ENCODE measurements around the gene NGFR.

NGFR gene

DNA sequence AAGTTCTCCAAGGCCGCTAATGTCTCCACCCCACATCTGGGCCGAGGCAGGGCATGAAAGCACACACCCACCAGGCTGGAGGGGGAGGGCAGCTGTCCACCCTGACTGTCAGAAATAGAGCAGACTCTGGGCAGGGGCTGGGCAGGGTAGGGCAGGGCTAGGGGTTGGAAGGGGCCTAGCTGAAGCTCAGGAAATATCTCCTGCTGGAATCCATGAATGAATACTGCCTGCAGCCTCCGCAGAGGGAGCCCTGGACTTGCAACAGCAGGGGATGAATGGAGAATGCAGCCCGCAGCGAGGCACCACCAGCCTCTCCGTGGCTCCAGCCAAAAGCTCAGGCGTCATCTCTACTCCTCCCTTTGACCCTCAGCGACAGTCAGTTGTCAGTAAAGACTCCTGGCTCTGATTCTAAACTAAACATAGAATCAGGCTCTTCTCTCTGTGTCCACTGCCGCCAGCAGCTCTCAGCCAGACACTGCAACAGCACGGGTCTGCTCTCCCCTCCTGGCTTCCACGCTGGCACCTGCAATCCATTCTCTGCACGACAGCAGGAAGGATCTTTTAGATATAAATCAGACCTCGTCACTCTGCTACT is 23.9 kb upstream of the NGFR start:
- peaks cover 46% of the 10 kb centered on the region for H3K27me3 ChIP-seq (replicated peaks)

GRCh38 chr17:49471769-49472168 is 23.3 kb upstream of the NGFR start:
- Histone ChIP-seq H3K27ac (no peak overlapping the region), H3K27me3 (replicated peaks) (peaks cover 48% of the 10 kb centered on the region)
- in situ Hi-C loops (cut with HindIII; ENCODE audit: low pct_ligation_motif_present, low sequenced_read_pairs): no loop called here

More for the DNA sequence above, 23.9 kb upstream of the NGFR start:
- no peaks in the 10 kb centered on the region for H3K36me3 ChIP-seq (replicated peaks)
- TF ChIP-seq CTCF (IDR thresholded peaks at IDR 0.05; ENCODE audit: low read depth, low read length, missing control alignments): no peak
- H3K27ac ChIP-seq: no peak overlapping the region
- no peak overlapping the region for H3K4me3 ChIP-seq (ENCODE audit: low read depth, low read length)
- in situ Hi-C loops (cut with HindIII; ENCODE audit: low pct_ligation_motif_present, low sequenced_read_pairs): no loop called here
- DNase-seq: no peak

DNA sequence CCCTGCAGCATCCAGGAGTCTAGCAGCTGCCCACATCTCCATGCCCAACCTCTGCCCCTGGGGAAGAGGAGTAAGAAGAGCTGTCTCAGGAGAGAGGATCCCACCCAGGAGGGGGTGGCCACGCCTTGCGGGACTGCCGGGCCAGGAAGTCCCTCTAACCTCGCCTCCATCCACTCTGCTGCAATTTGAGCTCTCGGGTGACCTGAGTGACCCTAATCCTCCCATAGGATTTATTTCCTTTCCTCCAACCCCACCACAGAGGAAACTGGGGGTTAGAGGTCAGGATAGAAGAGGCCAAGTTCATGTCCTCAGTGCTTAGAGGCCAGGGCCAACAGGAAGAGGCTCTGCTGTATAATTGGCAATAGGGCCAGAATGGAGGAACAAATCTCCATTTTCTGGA is 22.6 kb upstream of the NGFR start:
- Histone ChIP-seq H3K36me3 (replicated peaks) (no peaks in the 10 kb centered on the region), H3K4me3 (ENCODE audit: low read depth, low read length) (no peak overlapping the region), H3K27me3 (replicated peaks) (peaks cover 51% of the 10 kb centered on the region), H3K27ac (no peak overlapping the region)
- in situ Hi-C loops (cut with HindIII; ENCODE audit: low pct_ligation_motif_present, low sequenced_read_pairs): no loop called here
- DNase-seq: no peak
- TF ChIP-seq CTCF (IDR thresholded peaks at IDR 0.05; ENCODE audit: low read depth, low read length, missing control alignments): no peak

More at GRCh38 chr17:49471769-49472168, 23.3 kb upstream of the NGFR start:
- H3K4me3 ChIP-seq (ENCODE audit: low read depth, low read length): no peak overlapping the region
- TF ChIP-seq CTCF (IDR thresholded peaks at IDR 0.05; ENCODE audit: low read depth, low read length, missing control alignments): no peak
- no peaks in the 10 kb centered on the region for H3K36me3 ChIP-seq (replicated peaks)
- DNase-seq: no peak

DNA sequence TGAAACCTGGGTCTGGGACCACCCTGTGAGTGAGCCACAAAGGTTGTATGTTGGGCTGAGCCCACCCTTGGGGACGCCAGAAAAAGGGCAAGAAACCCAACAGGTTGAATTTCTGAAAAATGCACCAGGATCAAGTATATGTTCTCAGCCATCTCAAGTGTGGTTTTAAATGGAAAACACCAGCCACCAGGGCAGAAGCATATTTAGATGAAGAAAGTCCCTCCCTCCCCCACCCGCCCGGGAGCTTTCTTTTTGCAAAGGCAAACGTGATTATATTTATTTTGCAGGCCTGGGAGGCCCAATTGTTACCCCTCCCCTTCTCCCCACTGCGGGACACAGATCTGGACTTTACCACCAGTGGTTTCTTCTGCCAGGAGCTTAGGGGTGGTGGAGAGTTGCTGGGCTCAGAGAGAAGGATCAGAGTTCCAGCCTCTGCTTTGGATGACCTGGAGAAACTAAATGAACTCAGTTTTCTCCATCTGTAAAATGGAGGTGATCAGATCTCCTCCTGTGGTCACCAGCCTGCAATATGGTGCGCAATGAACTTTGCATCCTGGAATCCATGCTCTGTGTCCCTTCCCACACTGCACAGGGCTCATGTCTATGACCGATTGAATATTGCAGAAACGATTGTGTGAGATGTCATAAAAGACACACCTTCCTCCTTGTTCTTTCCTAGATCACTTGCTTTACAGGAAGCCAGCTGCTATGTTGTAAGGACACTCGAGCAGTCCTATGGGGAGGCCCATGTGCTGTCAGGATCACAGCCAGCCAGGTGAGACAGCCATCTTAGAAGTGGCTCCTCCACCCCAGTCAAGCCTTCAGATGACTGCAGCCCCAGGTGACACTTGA is 21.0 kb upstream of the NGFR start:
- TF ChIP-seq CTCF (IDR thresholded peaks at IDR 0.05; ENCODE audit: low read depth, low read length, missing control alignments): no peak
- no peak overlapping the region for H3K27ac ChIP-seq
- peaks cover 45% of the 10 kb centered on the region for H3K27me3 ChIP-seq (replicated peaks)
- no peaks in the 10 kb centered on the region for H3K36me3 ChIP-seq (replicated peaks)
- no peak for DNase-seq
- H3K4me3 ChIP-seq (ENCODE audit: low read depth, low read length): no peak overlapping the region
- in situ Hi-C loops (cut with HindIII; ENCODE audit: low pct_ligation_motif_present, low sequenced_read_pairs): no loop called here

GRCh38 chr17:49477709-49478108 is 17.4 kb upstream of the NGFR start:
- no peak for DNase-seq
- no peak overlapping the region for H3K27ac ChIP-seq
- in situ Hi-C loops (cut with HindIII; ENCODE audit: low pct_ligation_motif_present, low sequenced_read_pairs): no loop called here
- no peaks in the 10 kb centered on the region for H3K36me3 ChIP-seq (replicated peaks)
- H3K27me3 ChIP-seq (replicated peaks): peaks cover 23% of the 10 kb centered on the region
- H3K4me3 ChIP-seq (ENCODE audit: low read depth, low read length): no peak overlapping the region
- no peak for TF ChIP-seq CTCF (IDR thresholded peaks at IDR 0.05; ENCODE audit: low read depth, low read length, missing control alignments)

Measured in brain microvascular endothelial cell (primary cell).